Left colon (tissue), 2 donors: ENCODE results near the gene ASS1. TPM values are rescaled to one million over a fixed set of nuclear protein-coding genes. Genes with fewer than 3 reads are reported as not detected.
"Not testable (repeated sequence)": the region's sequence is repeated elsewhere in the genome, so short reads cannot be mapped to it uniquely, and the experiment has no call there.

Source experiments
- ATAC-seq: fragments of 200-7000 bp; cut with Tn5 transposase; one replicate; pipeline ENCODE4 v1.9.1; 2020; ENCODE audit warnings: mild to moderate bottlenecking, moderate library complexity
- DNase-seq, 2 donors: peaks; one replicate each; pipeline ENCODE4 v3.0.0-alpha.2; 2020
- intact Hi-C, 2 donors: fragments of 100-400 bp; cut with DNase I in 1 of 2; cut with micrococcal nuclease in 1 of 2; formaldehyde crosslinking; loops; one replicate each; pipeline versions ENCODE4 v1.11.2 to v1.14.0; 2022; cut with DNase I, micrococcal nuclease
- total RNA-seq, 2 donors: library from RNA; stranded (reverse); fragmentation: NEBNext Ultra II Directional; extraction: Animal tissue kit (Norgen Biotek cat#: 25700); gene quantifications; one replicate each; pipeline ENCODE4 v1.2.1, GENCODE V29; 2021
- donor health status: DM: no; HTN: no; CAD: no.
- donor health status: DM: yes; HTN: yes; CAD: no.

Gene ASS1
- total RNA-seq, 2 donors from 2014 or later, result 264 to 515 TPM

DNA sequence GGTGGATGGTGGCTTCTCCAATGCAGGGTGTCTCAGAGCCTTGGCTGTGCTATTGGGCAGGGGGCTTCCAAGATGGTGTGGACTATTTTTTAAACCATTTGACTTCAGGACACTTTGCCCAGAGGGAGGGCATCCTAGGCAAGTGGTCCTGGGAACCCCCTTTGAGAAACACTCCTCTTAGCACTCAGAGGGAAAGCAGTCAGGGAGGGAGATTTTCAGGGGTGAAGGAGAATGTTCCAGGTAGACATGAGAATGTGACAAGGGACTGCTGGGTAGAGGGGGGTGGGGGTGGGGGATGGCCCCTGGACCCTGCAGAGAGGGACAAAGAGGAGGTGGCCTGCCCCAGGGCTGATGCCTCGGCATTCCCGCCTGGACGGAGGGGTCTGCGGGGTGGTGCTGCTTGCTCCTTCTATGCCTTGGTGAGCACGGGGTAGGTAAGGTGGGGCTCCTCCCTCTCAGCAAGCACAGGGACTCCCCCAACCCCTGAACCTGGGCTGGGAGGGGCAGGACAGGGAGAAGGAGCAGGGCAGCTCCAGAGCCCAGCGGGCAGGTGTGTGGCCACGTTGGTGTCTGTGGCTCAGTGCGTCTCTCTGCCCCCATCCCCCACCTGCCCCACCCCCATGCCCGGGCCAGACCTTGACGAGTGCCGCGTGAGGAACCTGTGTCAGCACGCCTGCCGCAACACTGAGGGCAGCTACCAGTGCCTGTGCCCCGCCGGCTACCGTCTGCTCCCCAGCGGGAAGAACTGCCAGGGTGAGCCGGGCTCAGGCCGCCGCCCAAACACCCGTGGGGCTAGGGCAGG, 13.8 kb upstream of the ASS1 start:
- DNase-seq (no peak), ATAC-seq (no peak)
- intact Hi-C loops, result no loop called here

DNA sequence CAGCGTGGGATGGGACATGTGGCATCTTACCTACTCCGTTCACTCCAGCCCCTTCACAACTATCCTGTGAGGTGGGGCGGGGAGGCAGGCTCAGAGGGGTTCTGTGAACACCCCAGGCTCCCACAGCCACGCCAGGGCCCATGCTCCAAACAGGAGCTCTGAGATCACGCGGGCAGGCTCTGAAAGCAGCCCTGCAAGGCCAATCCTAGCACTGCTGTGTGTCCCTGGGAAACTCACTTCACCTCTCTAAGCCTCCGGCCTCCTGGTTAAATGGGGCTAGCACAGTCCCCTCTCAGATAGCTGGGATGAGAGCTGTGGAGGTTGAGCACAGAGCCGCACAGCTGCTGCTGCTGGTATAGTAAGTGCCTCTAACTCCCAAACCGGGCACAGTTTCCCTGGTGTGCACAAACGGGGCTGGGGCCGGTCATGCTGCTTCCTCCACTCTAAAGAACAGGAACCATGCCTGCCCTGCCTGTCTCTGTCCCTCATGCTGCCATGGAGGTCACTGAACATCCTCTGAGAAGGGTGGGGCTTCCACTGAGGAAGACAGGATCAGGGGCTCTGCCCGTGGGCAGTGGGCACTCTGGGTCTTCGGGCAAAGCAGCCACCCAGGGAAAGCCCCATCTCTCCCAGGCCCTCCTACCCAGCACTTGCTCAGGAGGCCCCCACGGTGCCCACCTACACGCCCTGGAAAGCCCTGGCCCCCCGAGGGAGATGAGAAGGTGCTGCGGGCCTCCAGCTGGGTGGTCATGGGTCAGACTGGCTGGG, 13.0 kb upstream of the ASS1 start:
- no peak for DNase-seq
- ATAC-seq, result no peak
- intact Hi-C loops, result no loop called here

DNA sequence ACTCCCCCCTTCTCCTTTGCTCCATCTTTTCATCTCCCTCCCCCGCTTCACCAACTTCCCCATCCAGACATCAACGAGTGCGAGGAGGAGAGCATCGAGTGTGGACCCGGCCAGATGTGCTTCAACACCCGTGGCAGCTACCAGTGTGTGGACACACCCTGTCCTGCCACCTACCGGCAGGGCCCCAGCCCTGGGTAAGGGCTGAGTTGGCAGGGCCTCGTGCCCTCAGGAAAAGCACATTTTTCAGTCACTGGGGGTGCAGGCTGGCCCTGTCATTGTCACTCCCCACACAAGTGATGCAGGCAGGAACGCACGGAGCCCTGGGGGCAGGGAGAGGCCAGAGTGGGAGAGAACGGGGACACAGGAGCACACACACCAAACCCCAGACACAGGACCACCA, 12.4 kb upstream of the ASS1 start:
- no peak for DNase-seq
- peak; percentile 54 for ATAC-seq
- intact Hi-C loops, result no loop called here

DNA sequence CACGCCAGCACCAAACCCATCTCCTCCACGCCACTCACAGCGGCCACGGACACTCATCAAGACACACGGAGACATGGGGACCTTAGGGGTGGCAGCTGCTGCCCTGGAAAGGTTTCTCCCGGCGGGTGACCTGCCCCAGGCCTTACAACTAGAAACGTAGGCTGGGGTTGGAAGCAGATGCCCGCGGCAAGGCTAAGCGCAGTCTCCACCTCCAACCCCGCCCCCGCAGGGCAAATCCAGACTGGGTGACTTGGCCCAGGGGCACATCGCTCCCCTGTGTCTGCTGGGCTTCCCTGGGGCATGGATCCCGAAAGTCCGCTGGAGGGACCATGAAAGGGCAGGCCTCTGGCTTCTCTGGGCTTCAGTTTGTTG, 12.0 kb upstream of the ASS1 start:
- ATAC-seq (peak; percentile 44), DNase-seq (no peak)
- intact Hi-C loops, result no loop called here

DNA sequence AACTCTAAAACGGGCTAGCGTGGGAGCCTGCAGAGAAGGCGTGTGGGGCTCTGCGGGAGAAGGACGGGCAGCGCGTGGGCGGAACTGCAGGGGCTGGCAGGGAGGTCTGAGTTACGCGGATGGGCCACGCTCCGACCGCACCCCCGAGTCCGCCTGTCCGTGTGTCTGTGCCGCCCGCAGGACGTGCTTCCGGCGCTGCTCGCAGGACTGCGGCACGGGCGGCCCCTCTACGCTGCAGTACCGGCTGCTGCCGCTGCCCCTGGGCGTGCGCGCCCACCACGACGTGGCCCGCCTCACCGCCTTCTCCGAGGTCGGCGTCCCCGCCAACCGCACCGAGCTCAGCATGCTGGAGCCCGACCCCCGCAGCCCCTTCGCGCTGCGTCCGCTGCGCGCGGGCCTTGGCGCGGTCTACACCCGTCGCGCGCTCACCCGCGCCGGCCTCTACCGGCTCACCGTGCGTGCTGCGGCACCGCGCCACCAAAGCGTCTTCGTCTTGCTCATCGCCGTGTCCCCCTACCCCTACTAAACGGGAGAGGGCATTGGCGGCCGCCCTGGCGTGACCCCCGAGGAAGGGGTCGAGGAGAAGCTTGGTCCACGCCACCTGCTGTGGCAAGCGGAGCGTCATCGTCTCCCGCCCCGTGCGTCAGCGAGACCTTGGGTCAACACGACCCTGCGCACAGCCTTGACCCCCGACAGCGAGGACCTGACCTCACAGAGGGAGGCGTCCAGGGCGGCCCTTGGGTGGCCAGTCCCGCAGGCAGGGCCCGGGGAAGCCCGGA, 11.4 kb upstream of the ASS1 start:
- intact Hi-C loops, result no loop called here
- peak in 1 of 2 donors; percentile 65 for DNase-seq

DNA sequence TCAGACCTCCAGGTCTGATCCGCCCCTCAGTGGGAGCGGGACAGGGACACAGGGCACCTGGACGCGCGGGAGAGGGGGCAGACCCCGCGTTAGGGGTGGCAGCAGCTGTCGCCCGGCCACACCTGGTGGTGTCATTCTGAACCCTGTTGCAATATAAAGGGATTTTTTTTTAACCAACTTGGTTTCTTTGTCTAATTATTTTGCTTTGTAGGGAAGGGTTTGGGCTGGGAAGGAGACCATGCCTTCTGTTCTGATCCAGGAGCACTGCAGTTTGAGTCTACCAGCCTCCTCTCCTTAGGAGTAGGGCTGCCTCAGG, 10.9 kb upstream of the ASS1 start:
- ATAC-seq, result no peak
- no peak for DNase-seq
- intact Hi-C loops, result no loop called here

More for the DNA sequence above, 11.4 kb upstream of the ASS1 start:
- ATAC-seq, result peak; percentile 83

DNA sequence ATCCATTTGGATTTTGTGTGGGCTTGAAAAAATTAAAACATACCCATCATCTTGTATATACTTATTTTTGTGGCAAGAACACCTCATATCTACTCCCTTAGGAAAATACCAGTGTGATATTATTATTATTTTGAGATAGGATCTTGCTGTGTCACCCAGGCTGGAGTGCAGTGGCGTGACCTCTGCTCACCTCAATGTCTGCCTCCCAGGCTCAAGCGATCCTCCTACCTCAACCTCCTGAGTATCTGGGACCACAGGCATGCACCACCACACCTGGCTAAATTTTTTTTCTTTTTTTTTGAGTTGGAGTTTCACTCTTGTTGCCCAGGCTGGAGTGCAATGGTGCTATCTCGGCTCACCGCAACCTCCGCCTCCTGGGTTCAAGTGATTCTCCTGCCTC, 10.1 kb upstream of the ASS1 start:
- ATAC-seq, intact Hi-C loops, DNase-seq: not testable (repeated sequence)

DNA sequence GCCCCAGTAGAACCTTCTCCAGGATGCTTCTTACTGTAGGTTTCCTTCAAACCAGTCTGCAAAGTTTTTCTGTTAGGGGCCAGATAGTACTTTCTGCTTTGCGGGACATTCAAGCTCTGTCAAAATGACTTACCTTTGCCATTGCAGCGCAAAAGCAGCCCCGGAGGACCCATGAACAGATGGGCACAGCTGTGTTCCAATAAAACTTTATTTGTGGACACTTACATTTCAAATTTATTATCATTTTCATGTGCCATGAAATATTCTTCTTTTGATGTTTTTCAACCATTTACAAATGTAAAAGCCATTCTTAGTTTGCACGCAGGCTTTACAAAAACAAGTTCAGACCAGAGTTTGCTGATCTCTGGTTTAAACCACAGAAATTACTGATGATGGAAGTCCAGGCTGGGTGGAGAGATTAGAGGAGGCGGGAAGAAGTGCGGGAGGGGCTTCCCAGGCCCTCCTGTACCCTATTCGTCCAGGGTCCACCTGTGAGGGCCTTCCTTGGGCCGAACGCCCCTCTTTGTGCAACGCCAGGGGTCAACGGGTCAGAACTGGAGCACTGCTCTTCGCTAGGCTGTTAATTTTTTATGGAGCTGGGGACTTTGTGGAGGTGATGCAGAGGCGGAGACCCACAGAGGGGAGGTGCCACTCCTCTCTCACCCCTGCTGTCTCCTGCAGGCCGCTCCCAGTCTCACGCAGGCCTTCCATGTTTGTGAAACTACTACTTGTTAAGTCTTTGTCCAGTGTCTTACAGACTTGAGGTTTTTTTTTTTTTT, 7.6 kb upstream of the ASS1 start:
- DNase-seq (no peak), ATAC-seq (no peak)
- intact Hi-C loops, result no loop called here

DNA sequence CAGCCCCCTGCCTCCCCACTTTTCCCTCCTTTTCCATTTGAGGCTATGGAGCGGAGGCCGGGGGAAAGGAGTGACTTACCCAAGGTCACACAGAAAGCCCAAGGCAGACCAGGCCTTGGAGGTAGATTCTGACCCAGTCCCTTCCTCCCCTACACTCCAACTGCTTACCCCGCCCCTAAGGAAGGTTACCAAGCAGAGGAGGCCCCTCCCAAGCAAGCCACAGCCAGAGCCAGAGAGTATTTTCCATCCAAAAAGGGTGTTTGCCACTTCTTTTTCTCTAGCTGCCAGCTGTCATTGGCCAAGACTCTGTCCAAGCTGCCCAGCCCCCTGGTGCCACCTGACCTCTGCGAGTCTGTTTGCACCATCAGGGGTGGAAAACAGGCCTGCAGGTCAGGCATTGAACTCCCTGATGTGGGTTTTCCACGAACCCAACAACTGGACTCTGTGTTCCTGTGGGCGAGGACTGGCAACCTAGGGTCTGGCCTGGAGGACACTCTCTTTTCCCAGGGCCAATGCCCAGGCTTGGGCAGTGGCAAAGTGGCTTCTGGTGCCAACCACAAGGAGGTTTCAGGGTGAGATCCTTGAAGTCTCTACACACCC, 6.3 kb upstream of the ASS1 start:
- intact Hi-C loops, result no loop called here
- DNase-seq, result no peak
- ATAC-seq, result no peak

DNA sequence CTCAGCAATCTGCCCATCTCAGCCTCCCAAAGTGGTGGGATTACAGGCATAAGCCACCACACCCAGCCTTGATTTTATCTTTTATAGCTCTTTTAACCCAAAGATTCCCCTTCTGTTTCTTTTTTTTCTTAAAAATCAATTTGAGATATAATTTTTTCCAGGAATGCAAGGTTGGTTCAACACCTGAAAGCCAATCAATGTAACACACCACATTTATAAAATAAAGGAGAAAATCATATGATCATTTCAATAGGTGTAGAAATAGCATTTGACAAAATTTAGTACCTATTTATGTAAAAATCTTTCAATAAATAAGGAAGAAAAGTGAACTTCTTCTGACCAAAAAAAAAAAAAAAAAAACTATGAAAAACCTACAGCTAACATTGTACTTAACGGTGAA, 3.7 kb upstream of the ASS1 start:
- intact Hi-C loops, result no loop called here
- ATAC-seq, result no peak
- DNase-seq, result no peak

DNA sequence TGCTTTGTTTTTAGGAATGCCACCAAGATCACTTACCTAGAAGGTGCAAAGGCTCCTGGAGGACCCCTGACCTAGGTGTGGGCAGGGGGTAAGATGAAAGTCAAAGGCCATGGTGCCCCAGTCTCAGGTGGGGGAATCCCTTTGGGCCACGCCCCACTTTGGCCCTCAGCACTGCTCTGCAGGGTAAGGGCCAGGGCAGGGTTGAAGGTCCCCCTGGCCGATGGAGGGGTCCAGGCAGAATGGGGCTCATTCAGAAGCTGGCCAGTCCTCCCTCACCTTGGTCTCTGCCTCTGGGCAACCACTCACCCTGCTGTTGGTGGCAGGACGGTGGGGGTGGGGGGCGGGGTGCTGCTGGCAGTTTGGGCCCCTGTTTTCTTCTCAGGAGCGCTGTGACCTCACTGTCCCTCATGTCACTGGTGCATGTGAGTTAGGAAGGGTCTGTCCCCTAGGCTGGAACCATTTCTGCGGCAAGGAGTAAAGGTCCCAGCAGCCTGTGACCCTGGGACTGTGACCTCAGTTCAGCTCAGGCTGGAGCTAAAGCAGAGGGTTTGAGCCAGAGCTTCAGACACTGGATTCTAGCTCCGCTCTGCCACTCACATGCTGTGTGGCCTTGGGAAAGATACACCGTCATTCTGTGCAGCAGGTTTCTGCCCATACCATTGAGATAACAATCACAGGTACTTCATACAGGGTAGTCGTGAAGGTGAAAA, 1.9 kb upstream of the ASS1 start:
- ATAC-seq (no peak), DNase-seq (no peak)
- intact Hi-C loops, result no loop called here

DNA sequence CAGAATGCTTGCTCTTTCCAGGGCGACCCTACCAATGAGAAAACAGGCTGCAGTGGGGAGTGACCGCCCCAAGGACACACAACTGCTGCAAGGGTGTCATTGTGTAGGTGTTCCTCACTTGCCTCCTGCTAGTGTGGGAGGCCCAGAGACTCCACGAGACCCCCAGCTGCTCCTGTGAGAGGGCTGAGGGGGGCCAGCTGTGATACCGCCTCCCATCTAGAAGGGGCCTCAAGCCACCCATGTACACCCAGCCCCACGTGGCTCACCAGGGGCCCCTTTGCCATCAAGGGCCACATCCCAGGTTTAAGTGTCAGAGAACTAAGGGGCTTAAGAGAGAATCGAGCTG, 1.3 kb upstream of the ASS1 start:
- ATAC-seq (no peak), DNase-seq (no peak)
- intact Hi-C loops, result no loop called here

DNA sequence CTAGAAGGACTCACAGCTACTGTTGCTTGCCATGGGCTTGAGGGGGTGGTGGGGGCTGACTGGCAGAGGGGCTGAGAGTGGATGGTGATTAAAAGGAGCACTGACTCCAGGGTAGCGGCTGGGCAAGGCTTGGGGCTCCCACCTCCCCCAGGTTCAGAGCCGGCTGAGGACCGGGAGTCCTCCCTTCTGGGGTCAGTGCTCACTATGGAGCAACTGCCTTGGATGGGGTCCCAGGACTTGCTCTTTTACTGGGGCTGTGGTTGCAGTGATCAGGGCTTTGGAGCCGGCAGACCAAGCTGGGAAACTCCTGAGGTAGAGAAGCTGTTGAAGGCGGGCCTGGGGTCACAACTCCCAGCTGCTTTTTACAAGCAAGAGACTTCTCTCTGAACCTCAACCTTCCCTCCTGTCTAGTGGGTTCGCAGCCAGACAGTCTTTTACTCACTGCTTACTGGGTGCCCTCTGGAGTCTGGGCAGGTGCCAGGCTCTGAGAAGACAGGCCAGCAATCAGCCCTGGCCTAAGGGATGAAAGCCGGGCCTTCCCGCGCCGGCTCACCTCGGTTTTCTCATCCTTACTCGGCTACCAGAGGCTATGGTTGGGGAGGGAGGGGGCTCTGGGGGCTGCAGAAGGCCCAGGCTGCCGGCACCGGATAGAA, 795 bp upstream of the ASS1 start:
- ATAC-seq (no peak), DNase-seq (peak in 1 of 2 donors; percentile 49)
- intact Hi-C loops, result no loop called here

DNA sequence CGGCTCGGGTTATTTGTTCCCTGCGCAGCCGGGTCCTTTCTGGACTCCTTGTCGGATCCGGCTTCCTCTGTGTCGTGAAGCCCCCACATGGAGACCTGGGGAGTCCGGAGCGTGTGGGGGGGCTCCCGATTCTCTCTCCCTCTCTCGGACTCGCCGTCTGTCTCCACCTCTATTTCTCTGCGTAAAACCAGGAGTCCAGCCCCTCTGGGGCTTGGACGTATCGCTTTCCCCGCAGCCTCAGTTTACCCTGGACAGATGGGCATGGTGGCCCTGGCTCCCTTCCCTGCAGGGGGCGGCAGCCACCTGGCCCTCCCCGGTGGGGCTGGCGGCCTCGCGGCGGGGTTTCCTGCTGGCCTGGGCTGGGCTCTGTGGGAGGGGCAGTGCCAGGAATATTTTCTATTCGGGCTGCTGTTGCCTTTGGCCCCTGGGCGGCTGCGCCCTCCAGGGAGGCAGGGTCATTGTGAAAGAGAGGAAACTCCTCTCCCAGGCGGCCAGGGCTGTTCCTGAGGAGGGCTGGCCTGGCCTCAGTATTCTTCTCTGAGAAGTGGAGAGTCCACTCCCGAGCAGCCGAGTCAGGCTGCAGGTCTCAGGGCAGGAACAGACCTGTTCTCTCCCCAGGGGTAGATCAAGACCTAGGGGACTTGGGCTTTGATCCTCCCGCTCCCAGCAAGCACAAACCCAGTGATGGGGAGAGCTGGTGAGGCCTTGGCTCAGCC, 665 bp downstream of the ASS1 start:
- ATAC-seq (peak; percentile 73), DNase-seq (peak; percentile 70 to 80)
- intact Hi-C loops, result no loop called here

DNA sequence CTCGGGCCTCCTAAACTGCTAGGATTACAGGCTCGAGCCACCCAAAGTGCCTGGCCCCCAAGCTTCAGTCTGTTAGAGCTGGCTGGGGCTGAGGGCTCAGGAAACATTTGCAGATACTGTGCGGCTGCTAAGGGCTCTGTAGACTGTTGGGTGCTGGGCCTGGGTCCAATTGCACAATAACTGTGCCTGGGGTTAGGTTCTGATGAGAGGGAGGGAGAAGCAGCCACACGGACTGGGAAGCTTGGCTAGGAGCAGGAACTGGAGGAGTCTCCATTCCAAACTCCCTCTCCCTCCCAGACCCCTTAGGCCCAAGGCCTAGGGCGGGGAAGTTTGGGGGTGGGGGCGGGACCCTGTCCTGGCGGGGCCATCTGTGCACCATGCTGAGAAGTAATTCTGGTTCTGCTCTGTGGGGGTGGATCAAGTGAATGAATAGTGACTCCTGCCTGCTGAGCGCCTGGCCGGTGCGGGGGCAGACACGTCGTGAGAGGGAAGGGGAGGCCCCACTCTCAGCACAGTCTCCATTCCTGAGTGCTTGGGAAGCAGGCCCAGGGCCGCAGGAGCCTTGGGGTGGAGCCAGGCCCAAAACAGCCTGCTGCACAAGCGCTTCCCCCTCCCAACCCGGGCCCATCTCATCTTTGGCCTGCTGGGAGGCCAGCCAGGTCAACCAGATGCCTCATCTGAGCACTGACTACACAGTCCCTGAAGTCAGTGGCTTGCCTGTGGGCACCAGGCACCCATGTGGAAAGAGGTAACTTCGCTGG, 1.5 kb downstream of the ASS1 start:
- DNase-seq, result peak; percentile 63 to 76
- intact Hi-C loops, result no loop called here
- ATAC-seq, result no peak

DNA sequence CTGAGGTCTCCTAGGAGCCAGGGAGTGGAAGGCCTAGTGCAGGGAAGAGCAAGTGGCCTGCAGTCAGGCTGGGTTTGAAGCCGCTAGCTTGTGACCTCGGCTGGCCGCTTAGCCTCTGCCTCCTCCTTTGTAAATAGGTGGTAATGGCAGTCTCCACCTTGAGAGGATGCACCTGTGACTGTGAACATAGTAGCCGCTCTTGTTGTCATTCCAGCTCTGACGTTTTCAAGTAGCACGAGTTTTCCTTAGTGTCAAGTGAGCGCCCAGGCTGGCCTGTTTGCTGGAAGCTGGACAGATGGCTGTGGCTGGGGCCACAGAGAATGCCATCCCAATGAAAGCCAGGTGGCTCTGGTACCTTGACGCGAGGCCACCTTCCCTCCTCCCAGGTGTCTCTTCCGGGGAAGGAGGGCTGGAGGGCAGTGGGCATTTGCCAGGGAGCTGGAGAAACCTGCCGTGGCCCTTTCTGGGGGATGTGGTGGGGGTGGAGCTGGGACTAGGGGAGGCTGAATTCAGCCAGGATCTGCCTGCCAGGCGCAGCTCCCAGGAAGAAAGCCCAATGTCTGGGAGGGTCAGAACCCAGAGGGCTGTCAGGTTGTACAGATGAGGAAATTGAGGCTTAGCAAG, 2.5 kb downstream of the ASS1 start:
- no peak for ATAC-seq
- no peak for DNase-seq
- intact Hi-C loops, result no loop called here
